ENCODE results near the gene AQP6.
A peak's percentile ranks its signal among the peaks of the same experiment; 100 is the strongest.

Gene AQP6

GRCh38 chr12:50021031-50021430 lies 48.3 kb downstream of the AQP6 start:
- no peak for TF ChIP-seq CTCF (IDR thresholded peaks at IDR 0.05; ENCODE audit: insufficient read depth, low read depth, low read length, missing control alignments)
- no peak for DNase-seq (ENCODE audit: low read depth)
- H3K4me3 ChIP-seq (ENCODE audit: low read length), result no peak overlapping the region

GRCh38 chr12:50022903-50023302 lies 50.2 kb downstream of the AQP6 start:
- no peak for DNase-seq (ENCODE audit: low read depth)
- H3K4me3 ChIP-seq (ENCODE audit: low read length), result no peak overlapping the region
- no peak for TF ChIP-seq CTCF (IDR thresholded peaks at IDR 0.05; ENCODE audit: insufficient read depth, low read depth, low read length, missing control alignments)

- TF ChIP-seq CTCF (IDR thresholded peaks at IDR 0.05; ENCODE audit: insufficient read depth, low read depth, low read length, missing control alignments), result no peak
- H3K4me3 ChIP-seq (ENCODE audit: low read length), result peak overlapping the region; percentile 76
- no peak for DNase-seq (ENCODE audit: low read depth)
These were observed 51.5 kb downstream of the AQP6 start for GRCh38 chr12:50024227-50024626.

GRCh38 chr12:50024805-50025186 lies 52.0 kb downstream of the AQP6 start:
- DNase-seq (ENCODE audit: low read depth), result peak; percentile 25
- no peak for TF ChIP-seq CTCF (IDR thresholded peaks at IDR 0.05; ENCODE audit: insufficient read depth, low read depth, low read length, missing control alignments)
- H3K4me3 ChIP-seq (ENCODE audit: low read length), result peak overlapping the region; percentile 76

GRCh38 chr12:50025187-50026059 lies 52.7 kb downstream of the AQP6 start, which contains the start of gene RACGAP1:
Gene RACGAP1 (minus strand): TSS chr12:50025494. CDS start chr12:50016715, 8,779 bp downstream.
- TF ChIP-seq CTCF (IDR thresholded peaks at IDR 0.05; ENCODE audit: insufficient read depth, low read depth, low read length, missing control alignments), result no peak
- DNase-seq (ENCODE audit: low read depth), result peak; percentile 98
- H3K4me3 ChIP-seq (ENCODE audit: low read length), result peak within 1 kb of the TSS; percentile 76

- DNase-seq (ENCODE audit: low read depth), result no peak
- TF ChIP-seq CTCF (IDR thresholded peaks at IDR 0.05; ENCODE audit: insufficient read depth, low read depth, low read length, missing control alignments), result no peak
- H3K4me3 ChIP-seq (ENCODE audit: low read length), result no peak overlapping the region
These were observed 53.9 kb downstream of the AQP6 start for GRCh38 chr12:50026691-50027090.

Data from epithelial cell of esophagus (primary cell).